HepG2 (cell line): ENCODE measurements around the gene EEF1AKMT3. TPM values are rescaled to one million over a fixed set of nuclear protein-coding genes. Genes with fewer than 3 reads are reported as not detected.
A peak's percentile ranks its signal among the peaks of the same experiment; 100 is the strongest.

Experiments
- AFF4 ChIP-seq: sonication (generic); formaldehyde crosslinking; IDR thresholded peaks from 2 replicates; pipeline ENCODE4 v1.4.0; 2020; ENCODE audit warnings: missing genetic modification reagents
- EHMT2 ChIP-seq: fragments of 200-600 bp; sonication (generic); IDR thresholded peaks from 2 replicates; pipeline ENCODE4 v1.7.0; 2017; ENCODE audit warnings: antibody characterized with exemption, low read depth, low read length, borderline replicate concordance
- HOXA5 ChIP-seq: sonication (generic); formaldehyde crosslinking; IDR thresholded peaks from 2 replicates; pipeline ENCODE4 v1.4.0; 2020; ENCODE audit warnings: missing genetic modification reagents
- KMT2B ChIP-seq: IDR thresholded peaks from 2 replicates; pipeline ENCODE4 v1.6.1; 2016; ENCODE audit warnings: missing genetic modification reagents, missing compliant biosample characterization
- LCORL ChIP-seq, 2 experiments: fragments of 450-650 bp in 1 of 2; sonication (generic) in 1 of 2; formaldehyde crosslinking in 1 of 2; IDR thresholded peaks; 2 replicates each; pipeline versions ENCODE4 v1.5.0 to v1.6.1; 2017 to 2020; ENCODE audit warnings: antibody characterized with exemption in 1 of 2, missing genetic modification reagents in 1 of 2
- NFE2L1 ChIP-seq: sonication (generic); formaldehyde crosslinking; IDR thresholded peaks from 2 replicates; pipeline ENCODE4 v1.4.0; 2020; ENCODE audit warnings: missing genetic modification reagents, mild to moderate bottlenecking, borderline replicate concordance
- NR3C1 ChIP-seq: sonication (generic); formaldehyde crosslinking; IDR thresholded peaks from 2 replicates; pipeline ENCODE4 v1.4.0; 2020; ENCODE audit warnings: missing genetic modification reagents
- SALL1 ChIP-seq: sonication (generic); formaldehyde crosslinking; IDR thresholded peaks from 2 replicates; pipeline ENCODE4 v1.8.0; 2022; ENCODE audit warnings: mild to moderate bottlenecking, missing genetic modification reagents
- SIN3A ChIP-seq: IDR thresholded peaks from 2 replicates; pipeline ENCODE4 v1.6.1; 2011; ENCODE audit warnings: low read depth, mild to moderate bottlenecking, control low read depth, low read length, borderline replicate concordance
- TBX2 ChIP-seq: sonication (generic); formaldehyde crosslinking; IDR thresholded peaks from 2 replicates; pipeline ENCODE4 v1.5.0; 2020; ENCODE audit warnings: missing genetic modification reagents, mild to moderate bottlenecking, borderline replicate concordance
- UBTF ChIP-seq: sonication (generic); formaldehyde crosslinking; IDR thresholded peaks from 2 replicates; pipeline ENCODE4 v1.4.0; 2020; ENCODE audit warnings: mild to moderate bottlenecking, missing genetic modification reagents
- XBP1 ChIP-seq: sonication (generic); formaldehyde crosslinking; IDR thresholded peaks from 2 replicates; pipeline ENCODE4 v1.5.0; 2020; ENCODE audit warnings: missing genetic modification reagents
- ZFX ChIP-seq: sonication (generic); formaldehyde crosslinking; IDR thresholded peaks from 2 replicates; pipeline ENCODE4 v1.4.0; 2020; ENCODE audit warnings: mild to moderate bottlenecking, low read depth, missing genetic modification reagents, moderate library complexity
- ZNF224 ChIP-seq: sonication (generic); formaldehyde crosslinking; IDR thresholded peaks from 2 replicates; pipeline ENCODE4 v1.5.0; 2020; ENCODE audit warnings: mild to moderate bottlenecking, missing genetic modification reagents
- ZNF281 ChIP-seq: sonication (generic); formaldehyde crosslinking; IDR thresholded peaks from 2 replicates; pipeline ENCODE4 v1.4.0; 2020; ENCODE audit warnings: missing genetic modification reagents, borderline replicate concordance
- ZNF597 ChIP-seq: sonication (generic); formaldehyde crosslinking; IDR thresholded peaks from 2 replicates; pipeline ENCODE4 v1.5.0; 2020; ENCODE audit warnings: missing genetic modification reagents
- polyA plus RNA-seq, 8 experiments: library from polyadenylated mRNA; depleted of rRNA in 3 of 8; stranded (reverse) in 7 of 8; unstranded in 1 of 8; fragments of >200 nt; fragmentation: Illumina TruSeq in 4 of 8; extraction: Trizol in 4 of 8; gene quantifications; 2 replicates each; pipeline versions ENCODE4 v1.2.1 to v1.2.3, GENCODE V29; 2011 to 2016; ENCODE audit warnings: low read depth in 4 of 8, missing spikeins in 1 of 8, mixed read lengths in 1 of 8; ENCODE audit not compliant: insufficient read depth in 1 of 8
- total RNA-seq, 5 experiments: library from RNA; depleted of rRNA; stranded (reverse); fragments of >200 nt; fragmentation: Illumina TruSeq; extraction: Trizol; gene quantifications; 2 replicates each; pipeline ENCODE4 v1.2.3, GENCODE V29; 2016; ENCODE audit warnings: low read depth in 1 of 5
- TF ChIP-seq, protein P1 (sequence below): sonication (generic); formaldehyde crosslinking; IDR thresholded peaks from 2 replicates; pipeline ENCODE4 v1.4.0; 2020; ENCODE audit warnings: missing genetic modification reagents

Gene EEF1AKMT3
- total and polyA plus RNA-seq, 2 of the 13 experiments (the other 11 are each of a cell fraction or from before 2014, with no cell fraction given) = 4.7 to 11.4 TPM

GRCh38 chr12:57735952-57736740, 36.3 kb upstream of the EEF1AKMT3 start (continued):
- TF ChIP-seq ZNF597 (no peak), NFE2L1 (no peak), ZFX (CRISPR knock-in tag) (peak; percentile 17; the same call in 1 of the 2 replicates), TBX2 (CRISPR knock-in tag) (0 out of 2 replicates have a peak, but pooled peaks have one; percentile 15), ZNF224 (no peak), SALL1 (CRISPR knock-in tag) (no peak), EHMT2 (no peak), NR3C1 (no peak), XBP1 (CRISPR knock-in tag) (no peak), AFF4 (CRISPR knock-in tag) (no peak), KMT2B (CRISPR knock-in tag) (no peak), SIN3A (no peak), UBTF (peak; percentile 64; the same call in 1 of the 2 replicates), LCORL (IDR thresholded peaks at IDR 0.05) (no peak), LCORL (CRISPR knock-in tag; IDR thresholded peaks at IDR 0.05) (peak; percentile 58; the same call in 1 of the 2 replicates), HOXA5 (0 out of 2 replicates have a peak, but pooled peaks have one; percentile 52), ZNF281 (CRISPR knock-in tag) (no peak)
- TF ChIP-seq, protein P1, sequence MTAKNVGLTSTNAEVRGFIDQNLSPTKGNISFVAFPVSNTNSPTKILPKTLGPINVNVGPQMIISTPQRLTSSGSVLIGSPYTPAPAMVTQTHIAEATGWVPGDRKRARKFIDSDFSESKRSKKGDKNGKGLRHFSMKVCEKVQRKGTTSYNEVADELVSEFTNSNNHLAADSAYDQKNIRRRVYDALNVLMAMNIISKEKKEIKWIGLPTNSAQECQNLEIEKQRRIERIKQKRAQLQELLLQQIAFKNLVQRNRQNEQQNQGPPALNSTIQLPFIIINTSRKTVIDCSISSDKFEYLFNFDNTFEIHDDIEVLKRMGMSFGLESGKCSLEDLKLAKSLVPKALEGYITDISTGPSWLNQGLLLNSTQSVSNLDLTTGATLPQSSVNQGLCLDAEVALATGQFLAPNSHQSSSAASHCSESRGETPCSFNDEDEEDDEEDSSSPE = no peak
